Smooth muscle cell (in vitro differentiated cells): ENCODE measurements around the gene AOPEP. TPM values are rescaled to one million over a fixed set of nuclear protein-coding genes. Genes with fewer than 3 reads are reported as not detected.
A peak's percentile ranks its signal among the peaks of the same experiment; 100 is the strongest.

Experiments
- DNase-seq: peaks from one replicate; lab custom pipeline; 2025; ENCODE audit not compliant: unreplicated experiment; lab: John Stamatoyannopoulos, UW
- H2AFZ ChIP-seq: fragments of 200-600 bp; sonication (generic); 2 replicates; pipeline ENCODE4 v1.6.0; 2016; ENCODE audit warnings: antibody characterized with exemption, low read depth, mild to moderate bottlenecking
- H3F3A ChIP-seq: fragments of 200-600 bp; sonication (generic); 2 replicates; pipeline ENCODE4 v1.6.0; 2017; ENCODE audit warnings: antibody characterized with exemption, low read depth
- H3K27ac ChIP-seq: fragments of 200-600 bp; sonication (generic); 2 replicates; pipeline ENCODE4 v1.5.1; 2016; ENCODE audit warnings: low read depth, mild to moderate bottlenecking
- H3K27me3 ChIP-seq: fragments of 200-600 bp; sonication (generic); 2 replicates; pipeline ENCODE4 v1.6.1; 2016; ENCODE audit warnings: low read depth, mild to moderate bottlenecking
- H3K36me3 ChIP-seq: fragments of 200-600 bp; sonication (generic); 2 replicates; pipeline ENCODE4 v1.5.1; 2016; ENCODE audit warnings: low read depth
- H3K4me1 ChIP-seq: fragments of 200-600 bp; sonication (generic); 2 replicates; pipeline ENCODE4 v1.5.1; 2016; ENCODE audit warnings: low read depth
- H3K4me2 ChIP-seq: fragments of 200-600 bp; sonication (generic); 2 replicates; pipeline ENCODE4 v1.6.0; 2016; ENCODE audit warnings: mild to moderate bottlenecking
- H3K4me3 ChIP-seq: fragments of 200-600 bp; sonication (generic); 2 replicates; pipeline ENCODE4 v1.5.1; 2016; ENCODE audit warnings: mild to moderate bottlenecking
- H3K79me2 ChIP-seq: fragments of 200-600 bp; sonication (generic); 2 replicates; pipeline ENCODE4 v1.6.0; 2016; ENCODE audit warnings: low read depth, mild to moderate bottlenecking
- H3K9ac ChIP-seq: fragments of 200-600 bp; sonication (generic); 2 replicates; pipeline ENCODE4 v1.6.0; 2016; ENCODE audit warnings: low read depth
- H3K9me3 ChIP-seq: fragments of 200-600 bp; sonication (generic); replicated peaks from 2 replicates; pipeline ENCODE4 v1.5.1; 2016; ENCODE audit warnings: low read depth
- H4K20me1 ChIP-seq: fragments of 200-600 bp; sonication (generic); 2 replicates; pipeline ENCODE4 v1.6.0; 2016; ENCODE audit warnings: low read depth
- WGBS: methylation state at CpG from one replicate; pipeline ENCODE4 v1.1.7; 2016; ENCODE audit warnings: low lambda C conversion rate; 5-methylcytosine and 5-hydroxymethylcytosine counted together
- polyA plus RNA-seq: library from polyadenylated mRNA; unstranded; fragments of >200 nt; fragmentation: Nextera tagmentation; extraction: Ambion mirVana; gene quantifications from 2 replicates; pipeline ENCODE4 v1.2.1, GENCODE V29; 2016
- total RNA-seq: library from RNA; depleted of rRNA; stranded (reverse); fragments of >200 nt; gene quantifications from 2 replicates; pipeline ENCODE4 v1.2.3, GENCODE V29; 2014
- TF ChIP-seq, protein P1 (sequence below): fragments of 200-600 bp; sonication (generic); IDR thresholded peaks from 2 replicates; pipeline ENCODE4 v1.5.1; 2017; ENCODE audit warnings: borderline replicate concordance, mild to moderate bottlenecking, antibody characterized with exemption; ENCODE audit not compliant: insufficient read depth, poor library complexity, severe bottlenecking

Gene AOPEP
- total and polyA plus RNA-seq, 2 experiments from 2014 or later: 52.7 to 94.9 TPM

DNA sequence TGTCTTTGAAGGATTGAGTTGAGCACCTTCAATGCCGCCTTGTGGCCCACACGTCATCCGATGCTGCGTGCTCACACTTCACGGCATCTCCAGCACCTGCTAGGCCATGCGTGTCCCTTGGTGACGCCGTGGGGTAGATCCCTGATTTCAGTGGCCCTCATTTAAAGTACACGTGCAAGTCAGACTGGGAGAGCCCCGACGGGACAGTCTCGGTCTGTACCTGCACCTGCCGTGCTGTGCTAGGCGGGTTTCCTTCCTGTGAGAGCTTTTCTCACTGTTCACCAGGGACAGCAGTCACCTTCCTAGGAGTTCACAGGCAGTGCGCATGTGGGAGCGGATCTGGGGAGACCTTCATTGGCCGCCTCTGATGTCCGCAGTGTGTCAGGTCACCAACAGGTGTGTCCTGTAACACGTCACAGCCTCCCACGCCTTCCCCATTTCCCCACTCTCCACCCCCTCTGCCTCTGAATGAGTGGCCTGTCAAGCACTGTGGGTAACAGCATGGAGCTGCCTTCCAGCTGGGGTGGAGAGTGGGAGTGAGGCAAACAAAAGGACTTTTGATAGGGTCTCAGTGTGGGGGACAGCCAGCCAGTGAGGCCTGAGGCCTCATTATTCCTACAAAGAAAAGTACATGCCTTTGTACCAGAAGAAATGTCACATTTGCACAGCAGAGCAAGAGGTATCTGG lies 354.6 kb downstream of the AOPEP start:
- TF ChIP-seq, protein P1, sequence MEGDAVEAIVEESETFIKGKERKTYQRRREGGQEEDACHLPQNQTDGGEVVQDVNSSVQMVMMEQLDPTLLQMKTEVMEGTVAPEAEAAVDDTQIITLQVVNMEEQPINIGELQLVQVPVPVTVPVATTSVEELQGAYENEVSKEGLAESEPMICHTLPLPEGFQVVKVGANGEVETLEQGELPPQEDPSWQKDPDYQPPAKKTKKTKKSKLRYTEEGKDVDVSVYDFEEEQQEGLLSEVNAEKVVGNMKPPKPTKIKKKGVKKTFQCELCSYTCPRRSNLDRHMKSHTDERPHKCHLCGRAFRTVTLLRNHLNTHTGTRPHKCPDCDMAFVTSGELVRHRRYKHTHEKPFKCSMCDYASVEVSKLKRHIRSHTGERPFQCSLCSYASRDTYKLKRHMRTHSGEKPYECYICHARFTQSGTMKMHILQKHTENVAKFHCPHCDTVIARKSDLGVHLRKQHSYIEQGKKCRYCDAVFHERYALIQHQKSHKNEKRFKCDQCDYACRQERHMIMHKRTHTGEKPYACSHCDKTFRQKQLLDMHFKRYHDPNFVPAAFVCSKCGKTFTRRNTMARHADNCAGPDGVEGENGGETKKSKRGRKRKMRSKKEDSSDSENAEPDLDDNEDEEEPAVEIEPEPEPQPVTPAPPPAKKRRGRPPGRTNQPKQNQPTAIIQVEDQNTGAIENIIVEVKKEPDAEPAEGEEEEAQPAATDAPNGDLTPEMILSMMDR: no peak
- Histone ChIP-seq H3K4me3 (no peak overlapping the region), H3K27me3 (no peaks in the 10 kb centered on the region), H3K9ac (no peak overlapping the region), H3K4me1 (peaks cover 55% of the 10 kb centered on the region), H2AFZ (no peak overlapping the region), H3F3A (peaks cover 40% of the 10 kb centered on the region), H3K27ac (peak overlapping the region; percentile 38), H3K36me3 (peaks cover 8% of the 10 kb centered on the region), H3K4me2 (no peak overlapping the region), H4K20me1 (peaks cover 99% of the 10 kb centered on the region), H3K79me2 (peaks cover 95% of the 10 kb centered on the region), H3K9me3 (no peaks in the 10 kb centered on the region)
- no peak for DNase-seq
- 97% methylated on average over 20 of the region's 20 CpGs for WGBS

GRCh38 chr9:95081998-95082397 lies 355.5 kb downstream of the AOPEP start:
- Histone ChIP-seq H3K9me3 (no peaks in the 10 kb centered on the region), H3K36me3 (peaks cover 8% of the 10 kb centered on the region), H3K79me2 (peaks cover 86% of the 10 kb centered on the region), H3K27ac (no peak overlapping the region), H3K4me2 (no peak overlapping the region), H3K4me3 (no peak overlapping the region), H4K20me1 (peaks cover 98% of the 10 kb centered on the region), H3K9ac (no peak overlapping the region), H3K4me1 (peaks cover 59% of the 10 kb centered on the region), H3F3A (peaks cover 44% of the 10 kb centered on the region), H3K27me3 (no peaks in the 10 kb centered on the region), H2AFZ (no peak overlapping the region)
- 95% methylated on average over 19 of the region's 19 CpGs for WGBS
- TF ChIP-seq, protein P1: no peak
- DNase-seq: no peak

DNA sequence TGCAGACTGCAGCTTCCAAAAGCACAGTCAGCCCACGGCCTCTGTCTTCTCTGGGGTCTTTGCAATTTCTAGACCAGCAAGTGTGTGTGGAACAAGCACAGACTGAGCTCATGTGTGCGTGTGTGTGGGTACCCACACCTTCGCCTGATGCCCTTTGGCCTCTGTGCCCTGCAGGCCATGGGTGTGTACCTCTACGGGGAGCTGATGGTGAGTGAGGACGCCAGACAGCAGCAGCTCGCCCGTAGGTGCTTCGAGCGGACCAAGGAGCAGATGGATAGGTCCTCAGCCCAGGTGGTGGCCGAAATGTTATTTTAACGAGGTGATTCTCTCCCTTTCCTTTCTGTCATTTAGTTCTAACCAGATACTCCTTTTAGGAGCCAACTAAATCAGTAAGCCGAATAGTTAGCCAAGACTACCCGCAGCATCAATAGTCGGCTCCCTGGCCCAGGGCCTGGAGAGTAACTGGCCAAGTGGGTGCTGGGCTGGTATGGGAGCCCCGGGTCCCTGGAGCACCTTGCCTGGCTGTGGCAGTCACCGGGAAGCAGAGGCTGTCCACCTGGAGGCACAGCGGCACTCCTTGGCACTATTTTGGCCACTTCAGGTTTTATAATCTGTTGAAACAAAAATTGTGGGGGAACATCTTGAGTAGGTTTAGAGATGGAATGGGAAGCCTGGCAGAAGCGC lies 356.0 kb downstream of the AOPEP start:
- H3K9me3 ChIP-seq: no peaks in the 10 kb centered on the region
- no peak overlapping the region for H3K9ac ChIP-seq
- H3K27ac ChIP-seq: no peak overlapping the region
- 97% methylated on average over 18 of the region's 18 CpGs for WGBS
- no peak overlapping the region for H3K4me2 ChIP-seq
- peaks cover 47% of the 10 kb centered on the region for H3F3A ChIP-seq
- DNase-seq: no peak
- H3K36me3 ChIP-seq: peaks cover 8% of the 10 kb centered on the region
- no peaks in the 10 kb centered on the region for H3K27me3 ChIP-seq
- H3K79me2 ChIP-seq: peaks cover 80% of the 10 kb centered on the region
- H3K4me1 ChIP-seq: peaks cover 55% of the 10 kb centered on the region
- no peak overlapping the region for H3K4me3 ChIP-seq
- H4K20me1 ChIP-seq: peaks cover 95% of the 10 kb centered on the region
- TF ChIP-seq, protein P1: no peak
- no peak overlapping the region for H2AFZ ChIP-seq
